AG04450 (cell line): Measurements from ENCODE around the gene CHST11. TPM values are rescaled to one million over a fixed set of nuclear protein-coding genes. Genes with fewer than 3 reads are reported as not detected.
A peak's percentile ranks its signal among the peaks of the same experiment; 100 is the strongest.

Source experiments
- CTCF ChIA-PET: fragments of 300-600, 350-600 bp; formaldehyde crosslinking; extraction: SDS; loops from one replicate; lab custom pipeline; 2022; ENCODE audit warnings: antibody characterized with exemption, inconsistent platforms; lab: Charles Lee
- POLR2A ChIA-PET: fragments of 350-600 bp; formaldehyde crosslinking; extraction: SDS; loops from one replicate; lab custom pipeline; 2021; ENCODE audit warnings: antibody characterized with exemption, inconsistent platforms; lab: Yijun Ruan, JAX
- DNase-seq: peaks from one replicate; pipeline ENCODE4 v3.0.0-alpha.2; 2011; ENCODE audit warnings: low read depth, low spot score
- H3K27ac ChIP-seq: one replicate; pipeline ENCODE4 v1.5.1; 2012; ENCODE audit warnings: low read depth, low read length, control low read depth
- H3K27me3 ChIP-seq: one replicate; pipeline ENCODE4 v1.6.0; 2012; ENCODE audit warnings: low read length; ENCODE audit not compliant: control insufficient read depth, insufficient read depth
- H3K4me3 ChIP-seq: 2 replicates; pipeline ENCODE4 v1.5.1; 2011; ENCODE audit warnings: mild to moderate bottlenecking, low read depth, low read length, control low read depth
- H3K9me3 ChIP-seq: 2 replicates; pipeline ENCODE4 v1.5.1; 2012; ENCODE audit warnings: low read length; ENCODE audit not compliant: control insufficient read depth, insufficient read depth
- CTCF ChIP-seq: IDR thresholded peaks from 2 replicates; pipeline ENCODE4 v1.5.1; 2011; ENCODE audit warnings: low read depth, low read length, control low read depth, inconsistent platforms
- polyA plus RNA-seq: library from polyadenylated mRNA; depleted of rRNA; stranded (reverse); fragments of >200 nt; gene quantifications from 2 replicates; pipeline ENCODE4 v1.2.3, GENCODE V29; 2011

Gene CHST11
- polyA plus RNA-seq, 1 experiment: 2.7 TPM

- ChIA-PET CTCF (interaction anchor here (1.1 kb wide), 1 partner anchor 14 kb away, joined by 3 read pairs; no protein-coding TSS in a partner anchor), POLR2A (no interaction called here)
- Histone ChIP-seq H3K27me3 (peaks cover 14% of the 10 kb centered on the region), H3K4me3 (no peak overlapping the region), H3K9me3 (no peaks in the 10 kb centered on the region), H3K27ac (no peak overlapping the region)
- no peak for DNase-seq
- TF ChIP-seq CTCF: no peak
Measured at GRCh38 chr12:104734541-104735095, 277.9 kb downstream of the CHST11 start.

- CTCF ChIA-PET: no interaction called here
- Histone ChIP-seq H3K9me3 (no peaks in the 10 kb centered on the region), H3K27me3 (peaks cover 8% of the 10 kb centered on the region), H3K27ac (peak overlapping the region; percentile 39), H3K4me3 (no peak overlapping the region)
- POLR2A ChIA-PET: no interaction called here
- no peak for DNase-seq
- TF ChIP-seq CTCF: no peak
Measured at GRCh38 chr12:104735801-104736200, 279.1 kb downstream of the CHST11 start.

GRCh38 chr12:104736307-104736706 is 279.6 kb downstream of the CHST11 start:
- CTCF ChIA-PET: interaction anchor here (0.8 kb wide), 1 partner anchor 13 kb away, joined by 3 read pairs; no protein-coding TSS in a partner anchor
- H3K27ac ChIP-seq: peak overlapping the region; percentile 39
- no peak overlapping the region for H3K4me3 ChIP-seq
- peaks cover 6% of the 10 kb centered on the region for H3K27me3 ChIP-seq
- H3K9me3 ChIP-seq: no peaks in the 10 kb centered on the region
- POLR2A ChIA-PET: no interaction called here
- DNase-seq: peak; percentile 41
- no peak for TF ChIP-seq CTCF

- no peak overlapping the region for H3K27ac ChIP-seq
- H3K4me3 ChIP-seq: no peak overlapping the region
- no peak for TF ChIP-seq CTCF
- no peak for DNase-seq
- H3K27me3 ChIP-seq: peaks cover 3% of the 10 kb centered on the region
- CTCF ChIA-PET: no interaction called here
- H3K9me3 ChIP-seq: no peaks in the 10 kb centered on the region
- POLR2A ChIA-PET: no interaction called here
Measured at GRCh38 chr12:104737113-104737512, 280.4 kb downstream of the CHST11 start.

- CTCF ChIA-PET: no interaction called here
Measured at GRCh38 chr12:104737791-104738301, 281.1 kb downstream of the CHST11 start.

More at GRCh38 chr12:104737791-104738301, 281.1 kb downstream of the CHST11 start:
- Histone ChIP-seq H3K4me3 (no peak overlapping the region), H3K9me3 (no peaks in the 10 kb centered on the region), H3K27me3 (peaks cover 5% of the 10 kb centered on the region), H3K27ac (no peak overlapping the region)
- POLR2A ChIA-PET: no interaction called here
- TF ChIP-seq CTCF: no peak
- no peak for DNase-seq
